ENCODE results near the gene SNX9.

GRCh38 chr6:157975456-157975855 is 152.4 kb downstream of the SNX9 start:
- TF ChIP-seq CTCF (IDR thresholded peaks at IDR 0.05) (no peak), POLR2AphosphoS5 (IDR thresholded peaks at IDR 0.05) (no peak), POLR2A (IDR thresholded peaks at IDR 0.05) (no peak)

Measured in upper lobe of left lung (tissue), 4 donors.